ENCODE data around the gene HTR2A.

Gene HTR2A

GRCh38 chr13:46804391-46804815 is 92.5 kb downstream of the HTR2A start:
- DNase-seq = no peak

- DNase-seq = no peak
Measured at GRCh38 chr13:46803586-46803985, 93.3 kb downstream of the HTR2A start.

- DNase-seq = no peak
Measured at GRCh38 chr13:46801858-46802257, 95.0 kb downstream of the HTR2A start.

- DNase-seq = no peak
Measured at GRCh38 chr13:46799139-46799538, 97.7 kb downstream of the HTR2A start.

- DNase-seq = no peak
Measured at GRCh38 chr13:46797501-46798237, 99.2 kb downstream of the HTR2A start.

GRCh38 chr13:46796515-46797474 is 100.1 kb downstream of the HTR2A start, which contains the start of gene ESD:
ESD (minus strand) TSS chr13:46797161; CDS start chr13:46791413, 5,748 bp downstream.
- peak; percentile 93 to 95 for DNase-seq

GRCh38 chr13:46796129-46796514 is 100.7 kb downstream of the HTR2A start:
- no peak for DNase-seq

- DNase-seq = no peak
Measured at GRCh38 chr13:46795321-46795720, 101.5 kb downstream of the HTR2A start.

GRCh38 chr13:46783504-46783903 is 113.3 kb downstream of the HTR2A start:
- DNase-seq = no peak

GRCh38 chr13:46782691-46783090 is 114.2 kb downstream of the HTR2A start:
- no peak for DNase-seq

- DNase-seq = no peak
Measured at GRCh38 chr13:46782066-46782465, 114.8 kb downstream of the HTR2A start.
